Heart left ventricle (tissue), 13 donors: ENCODE measurements around the gene TNFAIP8L3.

ENCODE experiments used
- POLR2A ChIP-seq, 2 donors: fragments of 450-650 bp; IDR thresholded peaks; one replicate each; pipeline ENCODE4 v1.6.1; 2017; ENCODE audit warnings: antibody characterized with exemption in 2 of 2, mild to moderate bottlenecking in 2 of 2, moderate library complexity in 2 of 2
- TF ChIP-seq, protein P1 (sequence below), 12 donors: fragments of 200-600 bp; sonication (generic) in 4 of 12; IDR thresholded peaks; one replicate each; pipeline versions ENCODE4 v1.5.0 to v1.8.0; 2018 to 2022; ENCODE audit warnings: antibody characterized with exemption in 12 of 12, mild to moderate bottlenecking in 5 of 12
- donor health status: ischemic (EF 13 %, LVEDD 7.1; RV severe dilation, severe dysfunction).
- donor health status: DM: no; HTN: yes; CAD: no.
- donor health status: DM: no; HTN: no; CAD: no.
- donor health status: ischemic (EF 25% LVEDD 6.9; RV normal size, moderate dysfunction).
- donor health status: ischemic (EF 25% LVEDD 5.7; RV mildly dilated, moderate dysfunction).
- donor health status: ischemic (EF 35%, LVEDD 5.7; RV mildly dilated, moderate dysfunction).
- donor health status: nonischemic (EF 11% LVEDD 7.7; RV severe dilation, severe dysfunction).
- donor health status: DM: yes; HTN: yes; CAD: no.
- donor health status: PGD.
- donor health status: ischemic (EF 29% LVEDD 5.4; RV normal size, mild dysfunction).
- donor health status: nonischemic (EF 23%, LVEDD 6.1; RV moderate dilation, normal function).

DNA sequence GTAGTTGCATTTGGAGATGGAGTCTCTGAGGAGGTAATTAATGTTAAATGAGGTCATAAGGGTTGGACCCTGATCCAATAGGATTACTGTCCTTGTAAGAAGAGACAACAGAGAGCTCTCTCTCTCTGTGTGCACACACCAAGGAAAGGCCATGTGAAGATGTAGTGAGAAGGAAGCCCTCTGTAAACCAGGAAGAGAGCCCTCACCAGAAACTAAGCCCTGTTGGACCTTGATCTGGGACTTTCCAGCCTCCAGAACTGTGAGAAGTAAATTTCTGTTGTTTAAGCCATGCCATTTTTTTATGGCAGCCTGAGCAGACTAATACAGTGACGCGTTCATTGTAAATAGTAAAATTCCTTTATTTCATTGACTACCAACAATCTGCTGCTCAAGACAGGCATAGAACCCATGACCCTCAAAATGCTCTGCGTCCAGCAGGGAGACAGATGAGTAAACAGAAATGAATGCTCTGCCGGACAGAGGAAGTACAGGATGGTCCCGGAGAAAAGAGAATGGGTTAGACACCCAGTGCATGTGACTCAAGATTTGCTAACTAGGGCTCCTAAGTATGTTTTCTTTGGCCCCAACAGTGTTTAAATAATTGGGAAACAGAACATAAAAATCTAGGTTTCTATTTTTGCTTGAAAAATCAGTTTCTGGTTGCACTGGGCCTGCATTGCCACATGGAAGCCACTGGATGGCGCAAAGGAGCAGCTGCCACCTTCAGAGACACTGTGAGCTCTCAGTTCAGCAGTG lies 37.9 kb upstream of the TNFAIP8L3 start:
- TF ChIP-seq, protein P1, sequence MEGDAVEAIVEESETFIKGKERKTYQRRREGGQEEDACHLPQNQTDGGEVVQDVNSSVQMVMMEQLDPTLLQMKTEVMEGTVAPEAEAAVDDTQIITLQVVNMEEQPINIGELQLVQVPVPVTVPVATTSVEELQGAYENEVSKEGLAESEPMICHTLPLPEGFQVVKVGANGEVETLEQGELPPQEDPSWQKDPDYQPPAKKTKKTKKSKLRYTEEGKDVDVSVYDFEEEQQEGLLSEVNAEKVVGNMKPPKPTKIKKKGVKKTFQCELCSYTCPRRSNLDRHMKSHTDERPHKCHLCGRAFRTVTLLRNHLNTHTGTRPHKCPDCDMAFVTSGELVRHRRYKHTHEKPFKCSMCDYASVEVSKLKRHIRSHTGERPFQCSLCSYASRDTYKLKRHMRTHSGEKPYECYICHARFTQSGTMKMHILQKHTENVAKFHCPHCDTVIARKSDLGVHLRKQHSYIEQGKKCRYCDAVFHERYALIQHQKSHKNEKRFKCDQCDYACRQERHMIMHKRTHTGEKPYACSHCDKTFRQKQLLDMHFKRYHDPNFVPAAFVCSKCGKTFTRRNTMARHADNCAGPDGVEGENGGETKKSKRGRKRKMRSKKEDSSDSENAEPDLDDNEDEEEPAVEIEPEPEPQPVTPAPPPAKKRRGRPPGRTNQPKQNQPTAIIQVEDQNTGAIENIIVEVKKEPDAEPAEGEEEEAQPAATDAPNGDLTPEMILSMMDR (IDR thresholded peaks at IDR 0.05), result peak; percentile 63 to 88 (median 76)
- TF ChIP-seq POLR2A (IDR thresholded peaks at IDR 0.05), result no peak
